ENCODE results near the gene SMARCD3.
A peak's percentile ranks its signal among the peaks of the same experiment; 100 is the strongest.

The SMARCD3 gene

DNA sequence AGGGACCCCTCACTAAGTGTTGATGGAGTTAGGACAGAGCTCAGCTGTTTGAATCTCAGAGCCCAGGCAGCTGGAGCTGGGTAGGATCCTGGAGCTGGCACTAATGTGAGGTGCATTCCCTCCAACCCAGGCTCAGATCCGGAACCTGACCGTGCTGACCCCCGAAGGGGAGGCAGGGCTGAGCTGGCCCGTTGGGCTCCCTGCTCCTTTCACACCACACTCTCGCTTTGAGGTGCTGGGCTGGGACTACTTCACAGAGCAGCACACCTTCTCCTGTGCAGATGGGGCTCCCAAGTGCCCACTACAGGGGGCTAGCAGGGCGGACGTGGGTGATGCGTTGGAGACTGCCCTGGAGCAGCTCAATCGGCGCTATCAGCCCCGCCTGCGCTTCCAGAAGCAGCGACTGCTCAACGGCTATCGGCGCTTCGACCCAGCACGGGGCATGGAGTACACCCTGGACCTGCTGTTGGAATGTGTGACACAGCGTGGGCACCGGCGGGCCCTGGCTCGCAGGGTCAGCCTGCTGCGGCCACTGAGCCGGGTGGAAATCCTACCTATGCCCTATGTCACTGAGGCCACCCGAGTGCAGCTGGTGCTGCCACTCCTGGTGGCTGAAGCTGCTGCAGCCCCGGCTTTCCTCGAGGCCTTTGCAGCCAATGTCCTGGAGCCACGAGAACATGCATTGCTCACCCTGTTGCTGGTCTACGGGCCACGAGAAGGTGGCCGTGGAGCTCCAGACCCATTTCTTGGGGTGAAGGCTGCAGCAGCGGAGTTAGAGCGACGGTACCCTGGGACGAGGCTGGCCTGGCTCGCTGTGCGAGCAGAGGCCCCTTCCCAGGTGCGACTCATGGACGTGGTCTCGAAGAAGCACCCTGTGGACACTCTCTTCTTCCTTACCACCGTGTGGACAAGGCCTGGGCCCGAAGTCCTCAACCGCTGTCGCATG is 11.0 kb downstream of the SMARCD3 start:
- DNase-seq (ENCODE audit: low read depth in 2 of 2): no peak

GRCh38 chr7:151236406-151236805 is 12.1 kb downstream of the SMARCD3 start:
- DNase-seq (ENCODE audit: low read depth in 2 of 2): no peak

- no peak for DNase-seq (ENCODE audit: low read depth in 2 of 2)
Observed at GRCh38 chr7:151235091-151235787, 13.3 kb downstream of the SMARCD3 start.

DNA sequence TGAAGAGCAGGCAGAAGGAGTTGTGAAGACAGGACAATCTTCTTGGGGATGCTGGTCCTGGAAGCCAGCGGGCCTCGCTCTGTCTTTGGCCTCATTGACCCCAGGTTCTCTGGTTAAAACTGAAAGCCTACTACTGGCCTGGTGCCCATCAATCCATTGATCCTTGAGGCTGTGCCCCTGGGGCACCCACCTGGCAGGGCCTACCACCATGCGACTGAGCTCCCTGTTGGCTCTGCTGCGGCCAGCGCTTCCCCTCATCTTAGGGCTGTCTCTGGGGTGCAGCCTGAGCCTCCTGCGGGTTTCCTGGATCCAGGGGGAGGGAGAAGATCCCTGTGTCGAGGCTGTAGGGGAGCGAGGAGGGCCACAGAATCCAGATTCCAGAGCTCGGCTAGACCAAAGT is 14.7 kb downstream of the SMARCD3 start:
- no peak for DNase-seq (ENCODE audit: low read depth in 2 of 2)

GRCh38 chr7:151232917-151233701 is 15.4 kb downstream of the SMARCD3 start:
- peak; percentile 56 to 73 for DNase-seq (ENCODE audit: low read depth in 2 of 2)

- peak; percentile 77 to 82 for DNase-seq (ENCODE audit: low read depth in 2 of 2)
Observed at GRCh38 chr7:151232091-151232916, 16.2 kb downstream of the SMARCD3 start, which contains the start of gene CHPF2. TSS of gene CHPF2 (plus strand) at chr7:151232483. CDS start at chr7:151234012, 1,529 bp downstream.

DNA sequence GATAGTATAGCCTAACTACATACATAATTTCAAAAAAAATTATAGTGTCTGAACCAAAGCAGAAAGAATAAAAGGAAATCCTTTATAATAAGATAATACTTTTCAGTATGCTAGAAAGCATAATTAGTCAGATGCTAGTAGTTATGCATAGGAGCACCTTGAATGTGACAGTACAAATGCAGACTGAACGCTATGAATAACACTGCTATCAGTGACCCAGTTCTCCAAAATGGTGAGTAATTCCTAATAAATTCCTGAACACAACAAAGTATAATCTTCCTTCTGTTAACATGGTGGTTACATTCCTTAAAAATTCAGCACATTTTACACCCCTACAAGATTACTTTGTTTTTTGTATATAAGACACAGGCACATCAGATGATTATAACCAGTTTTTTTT is 17.4 kb downstream of the SMARCD3 start:
- no peak for DNase-seq (ENCODE audit: low read depth in 2 of 2)

DNA sequence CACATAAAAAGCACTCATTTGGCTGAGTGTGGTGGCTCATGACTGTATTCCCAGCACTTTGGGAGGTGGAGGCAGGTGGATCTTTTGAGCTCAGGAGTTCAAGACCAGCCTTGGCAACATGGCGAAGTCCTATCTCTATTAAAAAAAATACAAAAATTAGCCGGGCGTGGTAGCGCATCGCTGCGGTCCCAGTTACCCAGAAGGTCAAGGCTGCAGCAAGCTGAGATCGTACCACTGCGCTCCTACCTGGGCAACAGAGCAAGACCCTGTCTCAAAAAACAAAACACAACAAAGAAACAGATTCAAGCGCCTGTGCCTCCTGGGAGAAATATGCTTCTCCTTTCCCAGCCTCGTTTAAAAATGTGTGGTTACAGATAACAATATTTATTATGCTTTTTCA is 19.2 kb downstream of the SMARCD3 start:
- DNase-seq (ENCODE audit: low read depth in 2 of 2): no peak

DNA sequence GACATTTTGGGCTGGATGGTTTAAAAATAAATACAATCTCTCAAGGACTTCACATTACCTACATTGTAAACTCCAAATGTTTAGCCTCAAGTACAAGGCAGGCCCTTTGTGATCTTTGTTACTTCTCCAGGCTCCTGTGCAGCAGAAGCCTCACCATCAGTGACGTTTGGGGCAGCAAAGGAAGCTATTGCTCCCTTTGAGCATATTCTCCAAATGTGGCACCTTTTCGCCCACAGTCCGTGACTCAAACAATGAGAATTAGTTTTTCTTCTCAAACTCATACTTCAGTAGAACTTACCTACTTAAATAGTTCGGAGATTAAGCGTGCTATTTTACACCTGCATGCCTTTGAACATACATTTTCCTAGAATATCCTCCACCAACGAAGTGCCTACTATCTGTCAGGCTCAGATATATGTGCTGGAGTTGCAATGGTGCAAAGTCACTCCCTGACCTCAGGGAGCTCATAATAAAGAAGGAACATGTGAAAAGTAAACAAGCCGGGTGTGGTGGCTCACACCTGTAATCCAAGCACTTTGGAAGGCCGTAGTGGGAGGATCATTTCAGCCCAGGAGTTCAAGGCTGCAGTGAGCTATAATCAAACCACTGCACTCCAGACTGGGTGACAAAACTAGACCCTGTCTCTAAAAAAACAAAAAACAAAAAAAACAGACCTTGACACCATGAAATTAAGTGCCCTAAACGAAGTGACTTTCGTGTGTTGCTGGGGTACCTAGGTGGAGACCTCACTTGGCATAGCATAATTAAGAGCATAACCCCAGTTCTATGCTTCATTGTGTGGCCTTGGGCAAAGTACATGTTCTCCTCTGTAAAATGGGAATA is 20.2 kb downstream of the SMARCD3 start:
- DNase-seq (ENCODE audit: low read depth in 2 of 2): no peak

DNA sequence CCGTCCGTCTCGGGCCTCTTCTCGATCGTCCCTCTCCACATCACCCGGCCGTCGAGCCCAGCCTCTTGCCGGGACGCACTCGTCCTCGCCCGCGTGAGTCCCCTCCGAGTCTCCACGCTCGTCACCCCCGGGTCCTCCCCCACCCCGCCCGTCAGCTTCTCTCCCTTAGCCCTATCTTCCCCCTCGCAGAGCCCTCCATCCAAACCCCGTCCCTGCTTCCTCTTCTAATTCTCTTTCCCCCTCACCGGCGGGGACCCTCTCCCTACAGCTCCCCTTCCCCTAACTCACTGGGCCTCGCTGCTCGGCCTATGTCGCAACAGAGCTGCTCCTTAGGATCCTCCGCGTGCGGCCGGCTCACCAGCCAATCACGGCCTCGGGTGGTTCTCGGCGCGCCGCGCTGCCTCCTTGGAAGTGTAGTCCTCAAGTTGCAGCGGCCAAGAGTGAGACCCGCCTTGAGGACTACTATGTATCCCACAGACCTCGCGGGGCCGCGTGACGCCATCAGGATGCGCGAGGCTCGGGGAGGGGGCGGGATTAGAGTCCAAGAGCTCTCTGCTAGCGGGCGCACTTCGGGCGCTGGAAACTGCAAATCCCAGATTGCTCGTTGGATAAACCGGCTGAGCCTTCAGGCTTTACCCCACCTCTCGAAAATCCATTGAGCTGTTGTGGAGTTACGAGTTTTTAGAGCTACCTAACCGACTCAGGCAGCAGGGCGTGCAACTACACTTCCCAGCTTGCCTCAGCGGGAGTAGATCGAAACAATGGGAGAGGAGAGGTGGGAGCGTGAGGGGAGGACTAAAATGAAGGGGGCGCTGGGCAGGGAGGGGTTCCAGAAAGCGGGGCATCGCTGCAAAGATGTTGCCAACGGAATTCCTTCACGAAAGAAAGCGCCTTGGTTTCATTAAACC is 21.4 kb downstream of the SMARCD3 start, which contains the start of gene ABCF2:
Gene ABCF2 (minus strand): TSS at position 331 of the 908 bp plus-strand sequence. CDS start 747 bp downstream, outside the sequence.
- peak; percentile 96 to 98 for DNase-seq (ENCODE audit: low read depth in 2 of 2)

DNA sequence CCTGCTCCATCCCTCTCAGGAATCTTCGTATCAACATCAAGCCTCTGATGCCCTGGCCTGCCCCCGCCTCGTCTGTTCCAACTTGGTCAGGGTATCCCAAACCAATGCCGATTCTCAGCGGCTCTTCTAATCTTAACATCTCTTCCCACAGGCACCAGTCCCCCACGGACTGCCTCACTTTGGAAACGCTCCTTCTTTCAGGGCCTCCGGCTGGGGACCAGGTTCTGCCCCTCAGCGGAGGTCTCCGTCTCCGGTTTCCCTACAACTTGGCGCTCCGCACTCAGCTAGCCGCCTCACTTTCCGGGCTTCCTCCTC is 22.0 kb downstream of the SMARCD3 start:
- DNase-seq (ENCODE audit: low read depth in 2 of 2): no peak

- no peak for DNase-seq (ENCODE audit: low read depth in 2 of 2)
Observed at GRCh38 chr7:151225948-151226510, 22.5 kb downstream of the SMARCD3 start.

DNA sequence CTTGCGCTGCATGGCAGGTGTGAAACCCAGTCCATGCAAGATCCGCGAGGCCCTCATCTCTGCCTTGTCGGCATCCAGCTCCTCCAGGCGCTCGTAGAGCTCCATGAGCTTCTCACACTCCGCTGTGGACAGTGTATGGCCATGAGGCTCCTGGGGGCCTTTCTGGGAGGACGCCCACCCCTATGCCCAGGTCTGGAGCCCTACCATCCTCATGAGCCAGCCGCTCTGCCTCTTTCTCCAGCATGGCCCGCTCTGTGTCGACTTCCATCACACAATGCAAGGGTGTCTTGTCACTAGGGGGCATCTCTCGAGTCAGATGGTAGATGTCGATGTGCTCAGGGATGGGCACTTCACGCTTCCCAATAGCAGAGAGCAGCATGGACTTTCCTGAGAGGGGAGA is 24.8 kb downstream of the SMARCD3 start:
- no peak for DNase-seq (ENCODE audit: low read depth in 2 of 2)

- DNase-seq (ENCODE audit: low read depth in 2 of 2): no peak
Observed at GRCh38 chr7:151218170-151218569, 30.3 kb downstream of the SMARCD3 start.

DNA sequence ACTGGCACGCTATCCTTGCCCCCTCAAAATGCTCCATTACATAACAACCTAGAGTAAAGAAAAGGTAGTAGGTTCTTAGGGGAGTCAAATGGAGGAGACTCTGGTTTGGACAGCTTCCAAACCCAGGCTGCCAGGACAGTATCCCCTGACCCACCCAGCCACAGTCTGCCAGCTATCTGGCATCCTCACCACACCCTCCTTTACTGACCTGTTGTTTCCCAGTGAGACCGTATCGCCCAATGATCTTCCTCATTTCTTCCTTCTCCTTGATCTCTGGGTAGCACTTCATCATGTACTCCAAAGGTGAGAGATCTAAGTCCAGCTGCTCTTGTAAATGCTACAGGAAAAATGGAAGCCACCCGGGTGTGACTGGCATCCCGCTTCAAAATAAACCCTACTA is 33.1 kb downstream of the SMARCD3 start:
- no peak for DNase-seq (ENCODE audit: low read depth in 2 of 2)

GRCh38 chr7:151213826-151214225 is 34.7 kb downstream of the SMARCD3 start:
- no peak for DNase-seq (ENCODE audit: low read depth in 2 of 2)

GRCh38 chr7:151212626-151213025 is 35.9 kb downstream of the SMARCD3 start:
- no peak for DNase-seq (ENCODE audit: low read depth in 2 of 2)

DNA sequence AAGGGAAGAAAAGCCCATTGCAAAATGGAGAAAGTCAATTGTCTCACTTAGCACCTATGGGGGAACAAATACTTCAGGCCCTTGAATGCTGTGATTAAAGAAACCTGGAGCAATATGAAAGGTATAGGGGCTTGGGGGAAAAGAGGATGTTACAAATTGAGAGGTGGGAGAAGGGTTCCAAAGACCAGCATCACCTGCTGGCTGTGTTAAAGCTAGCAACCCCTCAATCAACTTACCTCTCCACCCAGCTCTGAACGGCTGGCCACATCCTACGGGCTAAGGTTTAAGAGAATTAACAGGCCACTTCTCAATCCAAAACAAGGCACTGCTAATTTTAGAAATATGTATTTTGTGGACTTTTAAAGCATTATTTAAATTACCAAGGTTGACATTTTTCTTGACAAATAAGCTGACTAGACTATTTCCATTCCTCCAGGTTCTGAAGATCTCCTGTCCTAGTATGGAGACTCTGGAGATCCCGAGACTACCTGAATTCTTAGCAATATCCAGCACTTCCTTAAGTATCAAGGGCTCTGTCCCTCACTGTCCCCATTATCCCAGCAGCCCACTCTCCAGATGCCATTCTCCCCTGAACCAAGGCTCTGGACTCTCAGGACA is 37.2 kb downstream of the SMARCD3 start:
- no peak for DNase-seq (ENCODE audit: low read depth in 2 of 2)

All from stimulated activated CD8-positive, alpha-beta memory T cell treated with anti-CD3 and anti-CD28 coated beads, Interleukin-15, amount 100 ng/mL, for 4 hours (primary cell).